ENCODE results near the gene CMA1.
"Not testable (repeated sequence)": the region's sequence is repeated elsewhere in the genome, so short reads cannot be mapped to it uniquely, and the experiment has no call there.

The CMA1 gene

DNA sequence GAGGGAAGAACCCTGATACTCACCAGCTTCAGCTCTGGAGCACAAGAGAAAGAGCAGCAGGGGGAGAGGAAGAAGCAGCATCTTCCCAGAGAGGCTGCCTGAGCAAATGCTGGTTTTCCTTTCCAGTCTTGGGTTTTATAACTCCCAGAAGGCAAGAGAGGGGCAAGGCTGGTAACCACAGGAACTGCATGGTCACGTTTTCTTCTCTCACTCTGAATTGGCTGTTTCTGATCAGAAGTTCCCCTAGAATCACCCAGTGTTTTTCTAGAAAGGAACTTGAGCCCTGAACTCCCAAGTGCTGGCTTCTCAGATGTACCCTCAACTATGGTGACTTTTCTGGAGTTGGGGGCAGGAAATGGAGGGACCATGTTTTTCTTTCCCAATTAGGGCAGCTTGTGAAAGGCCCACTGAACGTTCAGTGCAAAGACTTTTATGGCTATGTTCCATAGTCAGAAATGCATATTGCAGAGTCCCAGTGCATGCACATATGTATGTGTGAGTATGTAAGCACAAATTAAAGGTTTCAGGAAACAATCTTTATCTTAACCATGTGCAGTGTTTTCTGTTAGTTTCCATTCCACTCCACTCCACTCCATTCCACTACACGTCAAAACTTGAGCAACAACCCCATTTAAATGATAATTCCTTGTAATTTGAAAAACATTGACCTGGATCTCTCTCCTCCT lies at the start of gene CMA1:
TSS of gene CMA1 (minus strand) at position 111 of the 686 bp plus-strand sequence. CDS start at position 81, 30 bp downstream.
- DNase-seq (ENCODE audit: low spot score): no peak

- DNase-seq (ENCODE audit: low spot score): no peak
These were observed 48.7 kb upstream of the CMA1 start for GRCh38 chr14:24556756-24557155.

GRCh38 chr14:24549064-24549463 lies 41.0 kb upstream of the CMA1 start:
- DNase-seq (ENCODE audit: low spot score): not testable (repeated sequence)

DNA sequence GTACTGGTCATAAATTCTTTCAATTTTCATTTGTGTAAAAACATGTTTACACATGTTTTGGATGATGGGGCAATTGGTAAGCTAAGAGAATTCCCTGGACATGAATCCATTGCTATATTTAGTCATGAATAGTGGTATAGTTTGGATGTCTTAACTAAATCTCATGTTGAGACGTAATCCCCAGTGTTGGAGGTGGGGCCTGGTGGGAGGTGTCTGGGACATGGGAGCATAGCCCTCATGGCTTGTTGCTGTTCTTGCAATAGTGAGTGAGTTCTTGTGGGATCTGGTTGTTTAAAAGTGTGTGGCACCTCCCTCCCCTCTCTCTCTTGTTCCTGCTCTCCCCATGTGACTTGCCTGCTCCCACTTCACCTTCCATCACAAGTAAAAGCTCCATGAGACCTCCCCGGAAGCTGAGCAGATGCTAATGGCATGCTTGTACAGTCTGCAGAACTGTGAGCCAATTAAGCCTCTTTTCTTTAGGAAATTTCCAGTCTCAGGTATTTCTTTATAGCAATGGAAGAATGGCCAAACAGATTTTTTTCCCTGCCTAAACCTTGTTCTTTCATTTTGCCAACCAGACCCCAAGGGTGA lies 34.4 kb upstream of the CMA1 start:
- DNase-seq (ENCODE audit: low spot score): no peak

DNA sequence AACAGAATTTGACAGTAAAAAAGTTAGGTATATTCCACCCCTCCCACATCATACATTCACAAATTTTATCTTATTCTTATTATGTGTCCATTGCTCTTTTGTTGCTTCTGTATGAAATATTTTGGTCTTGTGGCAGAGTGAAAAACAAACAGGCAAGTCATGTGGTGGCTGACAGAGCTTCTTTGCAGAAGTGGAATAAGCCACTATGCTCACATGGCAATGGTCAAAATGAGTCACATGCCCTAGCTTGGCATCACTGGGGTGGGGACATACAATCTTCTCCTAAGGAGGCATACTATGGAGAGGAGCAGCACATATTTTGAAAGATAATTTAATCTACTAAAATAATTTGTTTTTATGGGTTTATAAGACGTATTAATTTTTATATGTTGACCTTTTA lies 27.7 kb upstream of the CMA1 start:
- DNase-seq (ENCODE audit: low spot score): no peak

DNA sequence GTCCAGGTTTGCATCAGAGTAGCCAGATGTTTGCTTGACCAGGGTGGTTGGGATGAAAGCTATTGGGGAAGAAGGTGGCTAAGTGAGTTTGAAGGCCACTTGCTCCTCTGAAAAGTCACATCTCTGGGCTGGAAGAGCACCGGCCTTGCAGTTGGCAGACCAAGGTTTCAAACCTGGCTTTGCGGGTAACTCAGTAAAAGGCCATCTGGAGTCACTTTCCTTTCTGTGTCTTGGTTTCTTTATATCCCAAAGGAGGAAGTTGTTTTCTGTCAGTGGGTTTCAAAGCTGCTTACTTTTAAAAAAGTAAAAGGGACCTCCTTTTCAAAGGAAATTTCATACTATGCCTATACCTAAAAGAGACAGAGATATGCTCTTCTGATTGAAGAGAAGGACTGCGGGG lies 26.2 kb upstream of the CMA1 start:
- no peak for DNase-seq (ENCODE audit: low spot score)

GRCh38 chr14:24525877-24526620 lies 18.0 kb upstream of the CMA1 start:
- not testable (repeated sequence) for DNase-seq (ENCODE audit: low spot score)

DNA sequence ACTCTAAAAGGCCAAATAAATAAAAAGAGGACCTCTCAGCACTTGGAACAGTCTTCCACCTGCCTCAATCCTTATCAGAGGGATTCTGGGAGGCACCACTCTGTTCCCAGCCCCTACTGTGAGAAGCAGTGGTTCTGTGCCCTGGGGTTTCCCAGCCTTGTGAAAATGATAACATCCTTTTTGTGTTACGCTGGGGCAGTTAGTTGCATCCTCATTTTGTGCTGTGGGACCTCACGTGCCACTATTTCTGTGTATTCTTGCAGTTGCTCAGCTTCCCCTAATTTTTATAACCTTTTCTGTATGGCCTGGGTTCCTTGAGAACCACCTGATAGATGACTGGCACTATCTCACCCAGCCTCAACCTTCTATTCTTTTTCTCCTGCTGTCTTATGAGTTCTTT lies 10.8 kb upstream of the CMA1 start:
- no peak for DNase-seq (ENCODE audit: low spot score)

DNA sequence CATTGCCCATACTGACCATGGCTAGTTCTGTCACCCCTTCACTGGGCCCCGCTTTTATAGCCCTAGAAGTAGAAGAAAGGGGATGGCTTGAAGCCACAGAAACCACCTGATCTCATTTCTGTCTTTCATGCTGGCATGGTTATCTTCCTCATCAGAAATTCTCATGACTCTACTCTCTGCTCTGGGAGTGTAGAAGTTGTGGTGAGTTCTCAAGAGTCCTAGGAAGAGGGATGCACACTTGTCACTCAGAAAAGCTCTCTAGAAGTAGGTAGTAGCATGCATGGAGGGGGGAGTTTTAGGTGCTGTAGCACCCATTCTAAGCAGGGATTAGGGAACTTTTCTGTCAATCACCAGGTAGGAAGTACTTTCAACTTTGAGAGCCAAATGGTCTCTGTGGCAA lies 6.1 kb upstream of the CMA1 start:
- no peak for DNase-seq (ENCODE audit: low spot score)

GRCh38 chr14:24513009-24513408 lies 4.9 kb upstream of the CMA1 start:
- no peak for DNase-seq (ENCODE audit: low spot score)

GRCh38 chr14:24506443-24506842 lies 1.6 kb downstream of the CMA1 start:
- no peak for DNase-seq (ENCODE audit: low spot score)

DNA sequence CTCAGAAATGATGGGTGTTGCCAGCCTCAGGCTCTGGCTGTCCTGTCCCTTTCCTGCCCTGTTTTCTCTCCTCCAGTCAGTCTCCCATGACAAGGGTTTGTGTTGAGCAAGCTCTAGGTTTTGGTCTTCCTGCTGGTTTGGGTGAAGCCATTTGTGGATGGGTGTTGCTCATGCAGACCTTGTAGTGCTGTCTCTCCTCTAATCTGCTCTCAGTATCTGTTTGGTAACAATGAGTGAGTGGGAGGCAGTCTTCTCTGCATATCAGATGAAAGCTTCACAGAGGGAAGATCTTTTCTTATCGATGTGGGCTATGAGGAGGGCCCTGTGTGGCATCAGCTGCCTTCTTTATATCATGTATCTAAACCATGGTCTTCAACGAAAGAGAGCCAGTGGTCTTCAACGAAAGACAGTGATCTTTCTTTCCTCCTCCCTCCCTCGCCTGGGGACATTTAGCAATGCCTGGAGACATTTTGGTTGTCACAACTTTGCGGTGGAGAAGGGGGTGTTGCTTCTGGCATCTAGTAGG lies 3.6 kb downstream of the CMA1 start:
- DNase-seq (ENCODE audit: low spot score): no peak

- DNase-seq (ENCODE audit: low spot score): not testable (repeated sequence)
These were observed 16.3 kb downstream of the CMA1 start for GRCh38 chr14:24491586-24492408.

DNA sequence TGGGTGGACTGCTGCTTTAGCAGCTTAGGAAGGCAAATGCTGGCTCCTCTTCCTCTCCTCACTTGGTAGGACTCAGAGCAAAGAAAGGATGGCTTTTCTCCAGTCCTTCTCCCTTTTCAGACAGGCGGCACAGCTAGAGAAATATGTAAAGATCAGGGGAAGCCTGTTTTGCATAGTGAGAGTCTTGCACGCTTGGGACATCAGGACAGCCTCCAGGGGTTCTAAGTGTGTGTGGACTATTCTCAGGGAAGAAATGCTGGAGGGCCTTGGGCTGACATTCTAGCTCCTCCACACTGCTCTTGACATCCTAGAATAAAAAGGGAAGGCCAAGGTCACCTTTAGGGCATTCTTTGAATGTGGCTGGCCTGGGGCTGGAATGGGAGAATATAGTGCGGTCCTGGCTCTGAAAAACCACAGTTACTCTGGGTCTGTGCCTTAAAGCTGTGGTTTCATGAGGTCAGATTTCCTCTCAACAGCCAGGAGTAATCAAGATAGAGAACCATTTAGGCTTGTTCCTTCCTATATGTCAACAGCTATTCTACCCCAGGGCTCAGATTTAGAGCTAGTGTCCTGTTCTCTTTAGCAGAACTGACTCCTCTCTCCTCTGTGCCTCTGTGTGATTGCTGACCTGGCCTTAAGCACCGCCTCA lies 24.3 kb downstream of the CMA1 start:
- no peak for DNase-seq (ENCODE audit: low spot score)

- DNase-seq (ENCODE audit: low spot score): not testable (repeated sequence)
These were observed 25.3 kb downstream of the CMA1 start for GRCh38 chr14:24482699-24483303.

DNA sequence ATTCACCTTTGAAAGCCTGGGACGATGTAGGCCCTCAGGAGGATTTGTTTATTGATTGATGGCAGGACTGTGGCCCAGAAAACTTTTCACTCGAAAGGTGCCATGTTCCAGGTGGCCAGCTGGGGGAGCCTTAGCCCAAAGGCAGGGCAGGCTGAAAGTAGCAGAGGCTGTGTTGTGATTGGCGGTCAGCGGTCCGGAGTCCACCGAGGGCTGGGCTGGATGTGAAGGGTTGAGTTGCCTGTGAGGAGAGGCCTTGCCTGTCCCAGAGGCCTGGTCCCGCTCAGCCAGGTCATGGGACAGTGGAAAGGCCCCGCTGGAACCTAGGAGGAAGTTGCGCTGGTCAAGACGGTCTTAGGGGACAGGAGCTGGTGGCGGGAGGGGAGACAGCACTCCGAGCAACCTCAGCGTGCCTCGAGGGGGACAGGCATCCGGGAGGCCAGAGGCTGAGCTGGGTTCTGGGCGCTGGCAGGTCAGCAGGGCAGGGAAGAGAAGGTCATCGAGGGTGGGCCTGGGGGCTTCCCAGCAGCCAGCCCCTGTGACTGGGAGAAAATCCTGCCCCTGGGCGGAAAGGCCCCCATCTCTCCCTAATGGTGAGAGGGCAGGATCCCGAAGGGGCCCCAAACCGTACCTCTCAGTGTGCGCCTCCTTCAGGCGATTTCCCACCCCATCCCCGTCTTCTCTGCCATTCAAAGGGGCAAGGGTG lies 26.3 kb downstream of the CMA1 start:
- DNase-seq (ENCODE audit: low spot score): no peak

DNA sequence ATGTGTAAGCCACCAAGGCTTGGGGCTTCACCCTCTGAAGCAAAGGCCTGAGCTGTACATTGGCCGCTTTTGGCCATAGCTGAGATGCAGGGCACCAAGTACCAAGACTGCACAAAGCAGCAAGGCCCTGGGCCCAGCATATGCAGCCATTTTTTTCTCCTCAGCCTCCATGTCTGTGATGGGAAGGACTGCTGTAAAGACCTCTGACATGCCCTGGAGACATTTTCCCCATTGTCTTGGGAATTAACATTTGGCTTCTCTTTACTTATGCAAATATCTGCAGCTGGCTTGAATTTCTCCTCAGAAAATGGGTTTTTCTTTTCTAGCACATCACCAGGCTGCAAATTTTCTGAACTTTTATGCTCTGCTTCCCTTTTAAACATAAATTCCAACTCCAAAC lies 28.1 kb downstream of the CMA1 start:
- DNase-seq (ENCODE audit: low spot score): not testable (repeated sequence)

DNA sequence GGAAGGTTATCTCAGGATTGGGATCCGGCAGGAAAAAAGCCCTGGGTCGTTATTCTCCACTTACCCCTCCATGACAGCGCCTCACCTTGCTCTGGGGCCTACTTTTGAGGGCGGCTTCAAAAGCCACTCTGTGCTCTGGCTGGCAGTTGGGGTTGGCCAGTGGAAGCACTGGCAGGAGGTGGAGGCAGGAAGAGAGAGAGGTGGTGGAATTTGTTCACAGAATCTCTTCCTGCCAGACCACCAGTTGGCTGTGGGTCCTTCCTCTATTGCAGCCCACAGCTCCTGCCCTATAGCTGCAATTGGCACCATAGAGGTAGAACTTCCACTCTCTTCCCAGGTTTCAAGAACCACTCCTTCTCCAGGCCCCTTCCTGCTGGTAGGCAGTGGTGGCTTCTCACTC lies 32.8 kb downstream of the CMA1 start:
- no peak for DNase-seq (ENCODE audit: low spot score)

DNA sequence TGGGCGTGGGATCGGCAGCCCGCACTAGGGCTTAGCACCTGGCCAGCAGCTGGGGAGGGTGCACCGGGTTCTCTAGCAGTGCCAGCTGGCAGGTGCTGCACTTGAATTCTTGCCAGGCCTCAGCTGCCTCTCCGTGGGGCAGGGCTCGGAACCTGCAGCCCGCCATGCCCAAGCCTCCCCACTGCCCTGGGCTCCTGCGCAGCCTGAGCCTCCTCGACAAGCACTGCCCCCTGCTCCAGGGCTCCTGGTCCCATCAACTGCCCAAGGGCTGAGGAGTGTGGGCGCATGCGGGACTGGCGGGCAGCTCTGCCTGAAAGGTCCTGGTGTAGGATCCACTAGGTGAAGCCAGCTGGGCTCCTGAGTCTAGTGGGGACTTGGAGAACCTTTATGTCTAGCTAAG lies 34.9 kb downstream of the CMA1 start:
- DNase-seq (ENCODE audit: low spot score): no peak

GRCh38 chr14:24470450-24470849 lies 37.6 kb downstream of the CMA1 start:
- DNase-seq (ENCODE audit: low spot score): not testable (repeated sequence)

- no peak for DNase-seq (ENCODE audit: low spot score)
These were observed 42.3 kb downstream of the CMA1 start for GRCh38 chr14:24465805-24466204.

All from putamen (tissue), 1 donor.